Ovary (tissue), 3 donors: ENCODE results near the gene NPHP3.

Source experiments
- CTCF ChIP-seq, 3 donors: fragments of 450-650 bp in 2 of 3; fragments of 200-600 bp in 1 of 3; IDR thresholded peaks; one replicate each; pipeline versions ENCODE4 v1.5.1 to v1.8.0; 2016 to 2022; ENCODE audit warnings: antibody characterized with exemption in 3 of 3, mild to moderate bottlenecking in 1 of 3
- POLR2A ChIP-seq: fragments of 450-650 bp; IDR thresholded peaks from one replicate; pipeline ENCODE4 v1.6.1; 2017; ENCODE audit warnings: antibody characterized with exemption, mild to moderate bottlenecking, moderate library complexity
- donor health status: DM: no; HTN: no; CAD: no.

GRCh38 chr3:132654190-132654589 lies 68.0 kb downstream of the NPHP3 start:
- TF ChIP-seq CTCF (IDR thresholded peaks at IDR 0.05) (no peak), POLR2A (no peak)
